ENCODE data around the gene DOCK4. TPM values are rescaled to one million over a fixed set of nuclear protein-coding genes. Genes with fewer than 3 reads are reported as not detected.

The DOCK4 gene
- total RNA-seq, 1 donor from 2014 or later: 44.1 TPM

DNA sequence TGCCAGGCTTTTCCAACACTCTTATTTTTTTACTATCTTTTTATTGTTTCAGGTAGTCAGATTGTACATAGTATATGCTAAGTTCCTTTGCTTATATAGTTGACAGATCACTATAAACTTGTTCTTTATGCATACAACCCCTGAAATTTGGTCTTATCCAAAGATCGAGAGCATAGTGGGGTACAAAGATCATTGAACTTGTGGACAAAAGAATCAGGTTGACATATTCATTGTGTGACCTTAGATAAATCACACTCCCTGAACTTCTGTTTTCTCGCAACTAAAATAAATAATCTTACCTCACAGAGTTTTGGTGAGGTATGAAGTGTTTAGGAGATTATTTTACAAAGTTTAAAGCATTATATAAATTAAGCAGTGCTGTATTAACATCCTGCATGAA lies 22.4 kb upstream of the DOCK4 start:
- Mint-ChIP-seq H3K36me3 (ENCODE audit: unreplicated experiment) (peaks cover 2% of the 10 kb centered on the region), H3K4me3 (ENCODE audit: unreplicated experiment) (no peak overlapping the region), H3K27me3 (ENCODE audit: unreplicated experiment) (no peaks in the 10 kb centered on the region), H3K27ac (ENCODE audit: unreplicated experiment) (no peak overlapping the region), H3K9me3 (ENCODE audit: unreplicated experiment) (no peaks in the 10 kb centered on the region), H3K4me1 (ENCODE audit: unreplicated experiment) (peaks cover 4% of the 10 kb centered on the region)
- DNase-seq (ENCODE audit: extremely low spot score, unreplicated experiment): no peak
- TF ChIP-seq CTCF (IDR thresholded peaks at IDR 0.05): no peak

DNA sequence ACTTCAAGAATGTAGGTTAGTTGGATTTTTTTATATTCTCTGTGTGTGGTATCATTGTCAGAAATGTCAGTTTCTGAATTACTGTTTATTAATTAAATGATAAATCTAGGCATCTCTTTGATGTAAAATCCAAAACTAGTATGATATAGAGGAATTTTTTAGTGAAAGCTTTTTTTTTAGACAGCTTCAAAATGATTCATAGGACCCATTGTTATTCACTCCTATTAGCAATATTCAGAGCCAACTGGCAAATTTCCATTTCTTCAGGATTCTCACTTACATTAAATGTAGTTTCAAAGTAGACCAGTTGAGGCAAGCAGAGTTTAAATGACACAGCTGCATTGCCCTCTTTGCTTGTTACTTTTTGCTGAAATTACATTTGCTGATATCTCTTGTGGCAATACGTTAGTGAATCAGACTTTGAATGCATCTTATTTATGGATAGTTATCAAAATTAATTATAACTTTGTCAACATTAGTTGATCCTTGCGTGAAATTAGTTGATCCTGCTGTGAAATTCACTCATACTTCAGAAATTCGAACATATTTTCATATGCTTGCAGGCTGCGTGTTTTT lies 20.6 kb upstream of the DOCK4 start:
- Mint-ChIP-seq H3K27me3 (ENCODE audit: unreplicated experiment) (no peaks in the 10 kb centered on the region), H3K4me1 (ENCODE audit: unreplicated experiment) (peaks cover 4% of the 10 kb centered on the region), H3K4me3 (ENCODE audit: unreplicated experiment) (no peak overlapping the region), H3K27ac (ENCODE audit: unreplicated experiment) (no peak overlapping the region), H3K36me3 (ENCODE audit: unreplicated experiment) (peaks cover 5% of the 10 kb centered on the region), H3K9me3 (ENCODE audit: unreplicated experiment) (no peaks in the 10 kb centered on the region)
- DNase-seq (ENCODE audit: extremely low spot score, unreplicated experiment): no peak
- no peak for TF ChIP-seq CTCF (IDR thresholded peaks at IDR 0.05)

- Mint-ChIP-seq H3K36me3 (ENCODE audit: unreplicated experiment) (peaks cover 5% of the 10 kb centered on the region), H3K4me3 (ENCODE audit: unreplicated experiment) (no peak overlapping the region), H3K27ac (ENCODE audit: unreplicated experiment) (no peak overlapping the region), H3K9me3 (ENCODE audit: unreplicated experiment) (no peaks in the 10 kb centered on the region), H3K27me3 (ENCODE audit: unreplicated experiment) (no peaks in the 10 kb centered on the region), H3K4me1 (ENCODE audit: unreplicated experiment) (peaks cover 3% of the 10 kb centered on the region)
- DNase-seq (ENCODE audit: extremely low spot score, unreplicated experiment): no peak
- TF ChIP-seq CTCF (IDR thresholded peaks at IDR 0.05): no peak
Measured at GRCh38 chr7:112225006-112225405, 18.8 kb upstream of the DOCK4 start.

DNA sequence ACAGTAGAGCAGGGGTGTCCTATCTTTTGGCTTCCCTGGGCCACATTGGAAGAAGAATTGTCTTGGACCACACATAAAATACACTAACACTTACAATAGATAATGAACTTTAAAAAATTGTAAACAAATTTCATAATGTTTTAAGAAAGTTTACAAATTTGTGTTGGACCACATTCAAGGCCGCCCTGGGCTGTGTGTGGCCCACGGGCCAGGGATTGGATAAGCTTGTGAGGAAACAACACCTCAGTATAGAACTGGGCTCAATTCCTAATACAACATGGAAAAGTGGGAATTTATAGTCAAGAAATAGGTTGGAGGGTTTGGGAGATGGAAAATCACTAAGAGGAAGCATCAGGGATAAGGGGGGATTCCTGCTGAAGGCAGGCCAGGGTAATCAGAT lies 18.0 kb upstream of the DOCK4 start:
- Mint-ChIP-seq H3K27ac (ENCODE audit: unreplicated experiment) (no peak overlapping the region), H3K27me3 (ENCODE audit: unreplicated experiment) (no peaks in the 10 kb centered on the region), H3K4me3 (ENCODE audit: unreplicated experiment) (no peak overlapping the region), H3K9me3 (ENCODE audit: unreplicated experiment) (no peaks in the 10 kb centered on the region), H3K4me1 (ENCODE audit: unreplicated experiment) (peaks cover 5% of the 10 kb centered on the region), H3K36me3 (ENCODE audit: unreplicated experiment) (peaks cover 5% of the 10 kb centered on the region)
- no peak for DNase-seq (ENCODE audit: extremely low spot score, unreplicated experiment)
- no peak for TF ChIP-seq CTCF (IDR thresholded peaks at IDR 0.05)

DNA sequence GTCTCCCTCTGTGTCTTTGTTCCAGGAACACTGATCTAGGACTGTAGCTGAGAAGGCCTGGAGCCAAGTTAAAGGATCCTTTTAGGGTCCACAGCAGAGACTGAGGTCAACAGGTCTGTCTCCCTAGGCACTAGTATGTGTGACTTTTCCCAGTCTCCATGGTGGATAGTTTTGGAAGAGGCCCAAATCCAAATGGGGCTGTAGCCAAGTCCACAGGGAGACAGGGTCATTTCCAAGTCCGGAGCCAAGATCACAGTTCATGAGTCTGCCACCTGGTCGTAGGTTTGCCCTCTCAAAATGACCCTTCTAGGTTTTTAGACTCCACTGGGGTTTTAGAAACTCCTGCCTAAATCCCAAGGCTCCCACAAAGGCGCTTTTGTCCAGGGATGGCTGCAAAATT lies 17.1 kb upstream of the DOCK4 start:
- no peak overlapping the region for H3K4me3 Mint-ChIP-seq (ENCODE audit: unreplicated experiment)
- H3K9me3 Mint-ChIP-seq (ENCODE audit: unreplicated experiment): no peaks in the 10 kb centered on the region

More for the DNA sequence above, 17.1 kb upstream of the DOCK4 start:
- Mint-ChIP-seq H3K36me3 (ENCODE audit: unreplicated experiment) (peaks cover 5% of the 10 kb centered on the region), H3K27me3 (ENCODE audit: unreplicated experiment) (no peaks in the 10 kb centered on the region), H3K4me1 (ENCODE audit: unreplicated experiment) (peaks cover 11% of the 10 kb centered on the region), H3K27ac (ENCODE audit: unreplicated experiment) (no peak overlapping the region)
- no peak for DNase-seq (ENCODE audit: extremely low spot score, unreplicated experiment)
- TF ChIP-seq CTCF (IDR thresholded peaks at IDR 0.05): no peak

Data from osteocyte (in vitro differentiated cells).